PFSK-1 (cell line): ENCODE data around the gene ATP6V0D1.
A peak's percentile ranks its signal among the peaks of the same experiment; 100 is the strongest.

Source experiments
- FOXP2 ChIP-seq: optimal IDR thresholded peaks from 2 replicates; pipeline ENCODE3; 2011; ENCODE audit warnings: borderline replicate concordance, control low read depth, inconsistent platforms; ENCODE audit not compliant: insufficient read depth; ENCODE audit errors: extremely low read length, extremely low read depth
- POLR2AphosphoS5 ChIP-seq: IDR thresholded peaks from 2 replicates; pipeline ENCODE4 v1.6.1; 2012; ENCODE audit warnings: low read depth, mild to moderate bottlenecking, control low read depth, low read length, moderate library complexity
- REST ChIP-seq, 2 experiments: IDR thresholded peaks; 2 replicates each; pipeline versions ENCODE4 v1.6.1 to v1.8.0; 2011 to 2012; ENCODE audit warnings: low read depth in 2 of 2, low read length in 2 of 2, control low read depth in 1 of 2, inconsistent platforms in 1 of 2, mild to moderate bottlenecking in 1 of 2, moderate library complexity in 1 of 2; ENCODE audit not compliant: insufficient read depth in 1 of 2
- SIN3A ChIP-seq: IDR thresholded peaks from 2 replicates; pipeline ENCODE4 v1.6.1; 2012; ENCODE audit warnings: mild to moderate bottlenecking, low read length, moderate library complexity, borderline replicate concordance; ENCODE audit not compliant: insufficient read depth
- TAF1 ChIP-seq: IDR thresholded peaks from 2 replicates; pipeline ENCODE4 v1.6.1; 2012; ENCODE audit warnings: low read length, control low read depth, borderline replicate concordance; ENCODE audit not compliant: insufficient read depth

- TF ChIP-seq REST (IDR thresholded peaks at IDR 0.05; ENCODE audit: insufficient read depth in 1 of 2, low read depth in 2 of 2, low read length in 2 of 2) (no peak), POLR2AphosphoS5 (no peak), SIN3A (no peak), TAF1 (no peak), FOXP2 (peak; percentile 42)
These were observed 49.3 kb upstream of the ATP6V0D1 start for GRCh38 chr16:67530013-67530939.
